ENCODE results near the gene WNT11. TPM values are rescaled to one million over a fixed set of nuclear protein-coding genes. Genes with fewer than 3 reads are reported as not detected.
A peak's percentile ranks its signal among the peaks of the same experiment; 100 is the strongest.

Gene WNT11
- total and polyA plus RNA-seq, 2 of the 13 experiments (the other 11 are each of a cell fraction or from before 2014, with no cell fraction given): 0.34 to 0.66 TPM

- no peak for TF ChIP-seq ELK4 (CRISPR knock-in tag; IDR thresholded peaks at IDR 0.05; ENCODE audit: borderline replicate concordance)
- TF ChIP-seq ZKSCAN5 (CRISPR knock-in tag; IDR thresholded peaks at IDR 0.05): no peak
- no peak for TF ChIP-seq MYNN (CRISPR knock-in tag; IDR thresholded peaks at IDR 0.05; ENCODE audit: low read depth)
- TF ChIP-seq MAX (IDR thresholded peaks at IDR 0.05): peak; percentile 91
- TF ChIP-seq BRCA1 (CRISPR knock-in tag; IDR thresholded peaks at IDR 0.05): no peak
- TF ChIP-seq, protein P1, sequence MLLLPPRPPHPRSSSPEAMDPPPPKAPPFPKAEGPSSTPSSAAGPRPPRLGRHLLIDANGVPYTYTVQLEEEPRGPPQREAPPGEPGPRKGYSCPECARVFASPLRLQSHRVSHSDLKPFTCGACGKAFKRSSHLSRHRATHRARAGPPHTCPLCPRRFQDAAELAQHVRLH (CRISPR knock-in tag; IDR thresholded peaks at IDR 0.05; ENCODE audit: borderline replicate concordance, low read depth): 0 out of 2 replicates have a peak, but pooled peaks have one; percentile 72
- peak; percentile 40; the same call in 1 of the 2 replicates for TF ChIP-seq ZGPAT (CRISPR knock-in tag; IDR thresholded peaks at IDR 0.05)
- no peak for TF ChIP-seq CENPT (CRISPR knock-in tag; IDR thresholded peaks at IDR 0.05; ENCODE audit: low read depth)
- TF ChIP-seq ZFP90 (CRISPR knock-in tag; IDR thresholded peaks at IDR 0.05; ENCODE audit: borderline replicate concordance): peak; percentile 56; the same call in 1 of the 2 replicates
- peak; percentile 37; the same call in 1 of the 2 replicates for TF ChIP-seq ARID5B (CRISPR knock-in tag; IDR thresholded peaks at IDR 0.05)
- TF ChIP-seq SMAD3 (CRISPR knock-in tag; IDR thresholded peaks at IDR 0.05): 0 out of 2 replicates have a peak, but pooled peaks have one; percentile 30
- TF ChIP-seq THRA (CRISPR knock-in tag; IDR thresholded peaks at IDR 0.05; ENCODE audit: borderline replicate concordance): peak; percentile 79
- no peak for TF ChIP-seq ZBTB10 (CRISPR knock-in tag; IDR thresholded peaks at IDR 0.05; ENCODE audit: borderline replicate concordance)
- no peak for TF ChIP-seq SRSF9 (IDR thresholded peaks at IDR 0.05; ENCODE audit: borderline replicate concordance, insufficient read depth, low read depth, low read length, poor library complexity, severe bottlenecking)
- no peak for TF ChIP-seq MAZ (IDR thresholded peaks at IDR 0.05; ENCODE audit: borderline replicate concordance, low read depth, low read length)
- TF ChIP-seq MAZ (CRISPR knock-in tag; IDR thresholded peaks at IDR 0.05; ENCODE audit: low read depth): no peak; the same call in 1 of the 2 replicates
Observed at GRCh38 chr11:76152086-76152681, 54.1 kb downstream of the WNT11 start (continued).
